NCI-H128 (cell line): Measurements from ENCODE around the gene ZNF296.
"Not testable (repeated sequence)": the region's sequence is repeated elsewhere in the genome, so short reads cannot be mapped to it uniquely, and the experiment has no call there.

Source experiments
- DNase-seq: peaks from one replicate; lab custom pipeline; 2025; ENCODE audit not compliant: unreplicated experiment; lab: John Stamatoyannopoulos, UW

Gene ZNF296

GRCh38 chr19:45076029-45076850, at the start of gene ZNF296:
ZNF296 (minus strand) TSS chr19:45076478; CDS start chr19:45076373, 105 bp downstream.
- DNase-seq = peak; percentile 47

DNA sequence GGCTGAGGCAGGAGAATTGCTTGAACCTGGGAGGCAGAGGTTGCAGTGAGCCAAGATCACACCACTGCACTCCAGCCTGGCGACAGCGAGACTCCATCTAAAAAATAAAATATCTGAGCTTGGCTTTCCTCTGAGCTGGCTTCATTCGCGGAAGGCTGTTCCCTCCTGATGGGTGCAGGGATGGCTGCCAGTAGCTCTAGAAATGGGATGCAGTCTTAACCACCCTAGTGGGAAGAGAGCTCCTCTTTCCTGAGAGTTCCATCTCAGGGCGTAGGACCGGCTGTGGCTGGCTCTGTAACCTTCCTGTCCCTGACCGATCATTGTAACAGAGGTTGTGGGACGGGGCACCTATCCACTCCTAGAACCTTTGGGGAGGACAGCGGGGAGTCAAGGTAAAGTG, 49.1 kb upstream of the ZNF296 start:
- no peak for DNase-seq

DNA sequence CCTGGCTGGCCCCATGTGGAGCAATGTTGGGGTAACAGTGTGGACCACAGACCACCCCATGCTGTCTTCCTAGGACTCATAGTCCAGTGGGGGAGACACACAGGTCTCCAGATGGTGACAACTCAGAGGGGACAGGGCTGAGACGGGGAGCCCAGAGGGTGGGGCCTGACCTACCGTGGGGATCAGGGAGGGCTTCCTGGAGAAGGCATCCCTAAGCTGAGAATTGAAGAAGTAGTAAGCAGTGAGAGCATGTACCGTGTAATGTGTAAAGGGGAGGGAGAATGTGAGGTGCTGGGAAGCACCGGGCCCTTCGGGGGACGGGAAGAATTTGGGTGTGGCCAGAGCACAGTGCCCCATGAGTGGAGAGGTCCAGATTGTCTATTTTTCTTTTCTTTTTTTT, 47.7 kb upstream of the ZNF296 start:
- DNase-seq = no peak

DNA sequence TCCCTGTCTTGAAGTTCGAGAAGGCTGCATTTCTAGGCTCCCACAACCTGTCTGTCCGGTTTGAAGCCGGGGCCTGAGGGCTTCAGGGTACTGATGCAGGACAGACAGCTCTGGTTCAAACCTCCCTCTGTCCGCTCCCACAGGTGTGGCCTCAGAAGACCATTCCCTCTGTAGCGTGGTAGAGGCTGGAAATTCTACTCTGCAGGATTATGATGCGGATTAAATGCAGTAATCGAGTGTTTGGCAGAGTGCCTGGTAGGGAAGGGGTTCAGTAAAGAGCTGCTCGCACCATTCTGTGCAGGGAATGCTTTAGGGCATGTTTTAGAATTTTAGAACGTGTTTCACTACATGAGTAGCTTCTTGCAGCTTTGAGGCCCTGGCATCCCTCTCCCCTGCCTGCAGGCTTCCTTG, 47.2 kb upstream of the ZNF296 start:
- DNase-seq = no peak

DNA sequence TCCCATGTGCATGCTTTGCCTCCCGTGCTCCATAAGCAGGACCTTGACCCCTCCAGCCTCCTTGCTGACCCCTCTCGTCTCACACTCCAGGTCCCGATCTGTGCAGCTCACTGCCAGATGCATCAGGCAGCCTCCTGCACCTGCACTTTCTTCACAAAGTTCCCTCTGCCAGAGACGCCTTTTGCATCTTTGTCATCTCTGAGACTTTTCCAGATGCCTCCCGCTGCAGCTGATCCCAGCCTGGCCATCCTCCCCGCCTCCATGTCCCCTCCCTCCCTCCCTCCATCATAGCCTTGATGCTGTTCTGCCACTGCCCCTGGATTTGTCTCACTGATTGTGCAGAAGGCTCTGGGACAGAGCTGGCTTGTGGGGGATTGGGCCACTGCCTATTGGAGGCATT, 46.6 kb upstream of the ZNF296 start:
- DNase-seq = no peak

- DNase-seq = no peak
These were observed 45.6 kb upstream of the ZNF296 start for GRCh38 chr19:45121827-45122345.

DNA sequence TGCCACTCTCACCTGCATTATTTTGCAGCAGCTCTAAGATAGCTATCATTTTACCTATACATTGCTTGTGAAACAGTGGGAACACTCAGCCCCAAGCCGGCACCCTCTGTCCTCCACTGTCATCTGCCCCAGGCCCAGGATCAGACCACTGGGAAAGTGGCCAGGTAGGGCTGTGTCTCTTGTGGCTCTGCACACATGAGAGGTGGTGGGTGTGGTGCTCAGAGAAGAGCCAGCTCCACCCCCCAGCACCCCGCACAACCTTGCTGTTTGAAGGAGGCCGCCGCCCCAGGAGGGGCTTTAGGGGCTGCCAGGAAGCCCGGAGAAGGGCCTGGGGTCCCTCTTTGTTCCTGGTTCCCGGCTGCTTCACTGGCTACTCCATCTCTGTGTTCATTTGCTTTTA, 43.3 kb upstream of the ZNF296 start:
- no peak for DNase-seq

GRCh38 chr19:45118591-45119355, 42.5 kb upstream of the ZNF296 start:
- DNase-seq = not testable (repeated sequence)

DNA sequence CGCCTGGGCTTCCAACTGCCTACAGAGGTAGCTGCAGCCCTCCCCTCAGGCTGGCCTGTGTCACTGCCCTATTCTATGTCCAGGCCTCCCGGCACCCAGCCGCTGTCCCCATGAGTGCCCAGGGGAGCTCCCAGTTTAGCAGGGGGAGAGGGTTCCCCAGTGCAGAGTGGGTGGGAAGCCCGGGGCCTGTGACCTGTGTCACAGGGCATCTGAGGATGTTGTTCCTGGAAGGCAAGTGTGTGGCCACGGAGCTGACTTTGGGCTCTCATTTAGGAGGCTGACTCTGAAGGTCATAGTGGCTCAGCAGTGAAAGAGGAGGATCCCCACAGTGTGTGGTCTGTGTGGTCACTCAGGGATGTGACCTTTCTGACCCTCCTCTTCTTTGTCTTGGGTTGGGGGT, 41.8 kb upstream of the ZNF296 start:
- DNase-seq = no peak

DNA sequence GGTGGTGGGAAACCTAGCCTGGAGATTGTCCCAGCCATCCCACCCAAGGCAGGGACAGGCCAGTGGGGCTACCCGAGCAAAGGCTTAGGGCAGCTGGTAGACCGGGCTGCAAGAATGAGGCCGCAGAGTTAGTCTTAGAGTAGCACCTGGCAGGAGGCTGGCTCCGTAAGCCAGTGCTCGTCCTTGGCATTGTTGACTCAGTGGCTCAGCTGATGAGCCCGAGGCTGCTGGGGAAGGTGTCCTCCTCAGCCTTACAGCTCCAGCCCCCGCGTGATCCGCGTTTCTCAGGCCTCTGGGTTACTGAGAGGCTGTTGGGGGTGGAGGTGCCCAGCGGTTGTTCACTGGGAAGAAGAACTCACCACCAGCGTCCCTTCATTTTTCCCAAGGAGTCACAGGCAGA, 41.4 kb upstream of the ZNF296 start:
- no peak for DNase-seq

GRCh38 chr19:45117167-45117594, 40.9 kb upstream of the ZNF296 start:
- DNase-seq = peak; percentile 31

DNA sequence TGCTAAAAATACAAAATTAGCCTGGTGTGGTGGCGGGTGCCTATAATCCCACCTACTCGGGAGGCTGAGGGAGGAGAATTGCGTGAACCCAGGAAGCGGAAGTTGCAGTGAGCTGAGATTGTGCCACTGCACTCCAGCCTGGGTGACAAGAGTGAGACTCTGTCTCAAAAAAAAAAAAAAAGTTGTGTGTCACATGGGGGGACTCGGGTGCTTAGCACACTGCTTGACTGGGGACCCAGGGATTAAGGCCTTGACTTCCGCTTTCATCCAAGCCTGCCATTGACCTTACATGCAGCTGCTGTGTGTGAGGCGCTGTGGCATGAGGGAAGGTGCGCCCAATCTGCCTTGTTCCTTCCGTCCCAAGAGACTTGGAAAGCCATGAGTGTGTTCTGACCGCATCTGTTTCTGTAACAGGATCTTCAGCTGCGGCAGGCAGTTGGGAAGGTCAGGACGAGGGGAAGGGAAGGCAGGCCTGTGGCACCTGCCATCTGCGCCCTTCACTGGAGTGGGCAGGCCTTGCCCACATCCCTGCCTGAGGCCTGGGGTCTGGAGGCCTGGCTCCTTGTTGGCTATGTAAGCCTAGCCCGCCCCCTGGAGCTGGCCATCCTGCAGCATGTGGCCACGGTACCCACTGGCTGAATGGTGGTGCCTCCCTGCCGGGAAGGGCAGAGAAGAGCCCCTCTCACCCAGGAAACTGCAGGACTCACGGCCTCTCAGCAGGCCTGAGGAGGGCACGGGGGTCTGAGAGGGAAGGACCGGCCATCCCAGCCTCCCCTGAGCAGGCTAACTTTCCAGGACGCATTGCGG, 39.7 kb upstream of the ZNF296 start:
- peak; percentile 21 for DNase-seq

DNA sequence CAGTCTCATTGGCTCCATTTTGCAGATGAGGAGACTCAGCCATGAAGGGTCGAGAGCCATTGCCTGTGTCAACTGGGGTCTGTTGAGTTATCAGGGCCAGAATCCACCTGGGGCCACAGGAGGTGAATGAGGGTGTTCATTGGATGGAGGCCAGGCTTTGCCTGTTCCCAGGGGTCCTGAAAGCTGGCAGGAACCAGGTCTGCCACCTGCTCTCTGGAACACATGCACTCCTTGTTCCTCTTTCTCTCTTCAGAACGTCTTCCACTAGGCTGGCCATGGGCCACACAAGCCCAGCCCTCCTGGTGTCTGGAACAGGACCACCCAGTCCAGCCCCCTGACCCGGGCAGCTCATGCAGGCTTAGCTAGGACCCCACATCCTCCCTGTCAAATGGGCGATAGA, 37.8 kb upstream of the ZNF296 start:
- DNase-seq = no peak

DNA sequence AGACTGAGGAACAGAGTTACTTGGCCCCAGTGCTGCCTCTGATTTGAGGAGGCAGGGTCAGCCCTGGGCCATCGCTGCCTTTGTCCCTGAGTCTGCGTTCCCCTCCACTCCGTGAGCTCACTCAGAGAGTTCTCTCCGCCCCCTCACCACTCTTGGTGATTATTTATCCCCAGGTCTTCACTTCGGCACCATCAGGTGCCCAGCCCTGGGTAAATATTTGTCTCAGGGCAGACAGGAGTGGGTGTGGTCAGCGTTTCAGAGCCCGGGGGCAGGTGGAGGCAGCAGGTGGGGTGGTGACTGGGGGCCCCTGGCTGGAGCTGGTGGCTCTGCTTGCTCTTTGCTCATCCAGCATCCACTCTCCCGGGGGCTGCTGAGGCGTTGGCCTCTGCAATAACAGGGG, 37.4 kb upstream of the ZNF296 start:
- DNase-seq = peak; percentile 67

DNA sequence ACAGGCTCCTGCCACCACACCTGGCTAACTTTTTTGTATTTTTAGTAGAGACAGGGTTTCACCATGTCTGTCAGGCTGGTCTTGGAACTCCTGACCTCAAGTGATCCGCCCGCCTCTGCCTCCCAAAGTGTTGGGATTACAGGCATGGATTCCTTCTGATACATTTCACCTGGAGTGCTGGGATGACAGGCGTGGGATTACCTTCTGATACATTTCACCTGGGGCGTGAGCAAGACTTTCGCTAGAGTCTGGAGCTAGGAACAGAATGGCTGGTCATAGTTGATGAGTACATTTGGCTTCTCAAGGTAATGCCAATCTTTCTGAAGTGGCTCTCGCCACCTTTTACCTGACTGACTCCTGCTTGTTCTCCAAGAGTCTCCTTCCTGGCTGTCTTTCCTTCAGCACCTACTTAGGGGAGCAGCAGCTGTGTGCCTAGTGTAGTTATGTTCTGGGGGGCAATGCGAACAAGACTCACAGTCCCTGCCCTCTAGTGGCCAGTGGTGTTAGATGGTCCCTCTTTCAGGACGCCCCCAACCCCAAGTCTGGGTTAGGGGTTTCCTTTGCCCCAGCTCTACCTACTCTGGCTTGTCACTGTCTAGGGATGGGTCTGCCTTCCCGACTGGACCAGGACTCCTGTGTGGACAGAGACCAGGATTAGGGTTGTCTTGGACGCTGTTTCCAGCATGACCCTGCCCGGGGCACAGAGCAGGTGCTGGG, 36.0 kb upstream of the ZNF296 start:
- DNase-seq = no peak

DNA sequence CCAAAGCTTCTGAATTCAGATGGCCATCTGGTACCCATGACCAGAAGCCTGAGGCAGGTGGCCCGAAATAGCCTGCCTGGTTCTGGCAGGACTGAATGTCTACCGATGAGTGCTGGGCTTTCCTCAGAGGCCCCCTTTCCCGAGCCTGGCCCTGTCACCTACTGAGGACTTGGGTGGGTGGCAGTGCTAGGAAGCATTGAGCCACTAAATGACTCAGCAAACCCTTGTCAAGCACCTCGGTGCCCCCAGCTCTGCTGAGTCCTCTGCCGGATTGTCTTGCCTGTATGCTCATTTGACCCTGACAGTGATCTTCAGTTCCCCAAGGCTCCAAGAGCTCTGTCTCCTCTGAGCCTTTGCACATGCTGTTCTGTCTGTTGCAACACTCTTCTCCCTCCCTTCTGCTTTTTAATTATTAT, 34.6 kb upstream of the ZNF296 start:
- no peak for DNase-seq

- DNase-seq = no peak
These were observed 31.4 kb upstream of the ZNF296 start for GRCh38 chr19:45107621-45108150.

GRCh38 chr19:45106363-45106762, 30.1 kb upstream of the ZNF296 start:
- not testable (repeated sequence) for DNase-seq

DNA sequence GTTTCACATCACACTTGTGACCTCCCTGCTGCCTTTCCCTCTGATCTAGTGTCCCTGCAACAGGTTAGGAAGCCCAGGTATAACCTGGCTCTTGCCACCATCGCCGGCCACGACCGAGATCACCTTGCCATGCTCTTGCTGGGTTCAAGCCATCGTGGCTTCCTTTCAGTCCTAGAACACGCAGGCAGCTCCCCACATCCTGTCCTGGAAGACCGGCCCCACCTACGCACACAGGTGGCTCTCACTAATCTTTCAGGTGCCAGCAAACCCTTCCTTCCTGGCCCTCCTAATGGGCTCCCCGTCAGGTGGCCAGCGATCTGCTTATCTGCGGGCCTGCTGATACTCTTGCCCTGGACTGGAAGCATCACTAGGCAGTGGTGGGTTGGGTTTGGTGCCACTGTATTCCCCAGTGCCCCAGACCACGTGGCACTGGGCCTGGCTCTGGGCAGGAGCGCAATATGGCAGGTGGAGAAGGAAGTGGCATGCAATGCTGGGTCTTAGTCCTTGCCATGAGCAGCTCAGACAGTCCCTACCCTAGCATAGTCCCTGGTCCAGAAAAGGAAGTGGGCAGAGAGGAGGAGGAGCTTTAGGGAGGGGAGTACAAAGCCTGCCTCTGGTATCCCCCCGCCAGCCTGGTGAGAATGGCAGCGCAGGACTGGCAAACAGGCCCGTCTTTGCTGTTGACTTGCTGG, 28.5 kb upstream of the ZNF296 start:
- DNase-seq = no peak
